IgD-negative memory B cell (primary cell): Measurements from ENCODE around the gene UGT1A10. TPM values are rescaled to one million over a fixed set of nuclear protein-coding genes. Genes with fewer than 3 reads are reported as not detected.

Experiments used
- H3K27ac Mint-ChIP-seq, 3 donors: one replicate each; pipeline ENCODE4 v1.8.0; 2020 to 2022; ENCODE audit warnings: mild to moderate bottlenecking in 3 of 3, mixed read lengths in 3 of 3, moderate library complexity in 1 of 3
- H3K27me3 Mint-ChIP-seq: one replicate; pipeline ENCODE4 v1.8.0; 2021; ENCODE audit warnings: mixed read lengths
- H3K36me3 Mint-ChIP-seq: one replicate; pipeline ENCODE4 v1.8.0; 2020; ENCODE audit warnings: mild to moderate bottlenecking, mixed read lengths
- H3K4me1 Mint-ChIP-seq, 3 donors: one replicate each; pipeline ENCODE4 v1.8.0; 2020 to 2022; ENCODE audit warnings: mixed read lengths in 3 of 3, mild to moderate bottlenecking in 1 of 3
- H3K4me3 Mint-ChIP-seq, 4 donors: one replicate each; pipeline ENCODE4 v1.8.0; 2020 to 2022; ENCODE audit warnings: mild to moderate bottlenecking in 4 of 4, mixed read lengths in 4 of 4, moderate library complexity in 3 of 4
- H3K9me3 Mint-ChIP-seq, 3 donors: one replicate each; pipeline ENCODE4 v1.8.0; 2020 to 2021; ENCODE audit warnings: mixed read lengths in 3 of 3, mild to moderate bottlenecking in 1 of 3
- polyA plus RNA-seq: library from polyadenylated mRNA; unstranded; fragments of 300-500 nt; fragmentation: Illumina TruSeq; gene quantifications from one replicate; pipeline ENCODE4 v1.2.3, GENCODE V29; 2021

Gene UGT1A10
- polyA plus RNA-seq, 1 donor from 2014 or later: not detected

DNA sequence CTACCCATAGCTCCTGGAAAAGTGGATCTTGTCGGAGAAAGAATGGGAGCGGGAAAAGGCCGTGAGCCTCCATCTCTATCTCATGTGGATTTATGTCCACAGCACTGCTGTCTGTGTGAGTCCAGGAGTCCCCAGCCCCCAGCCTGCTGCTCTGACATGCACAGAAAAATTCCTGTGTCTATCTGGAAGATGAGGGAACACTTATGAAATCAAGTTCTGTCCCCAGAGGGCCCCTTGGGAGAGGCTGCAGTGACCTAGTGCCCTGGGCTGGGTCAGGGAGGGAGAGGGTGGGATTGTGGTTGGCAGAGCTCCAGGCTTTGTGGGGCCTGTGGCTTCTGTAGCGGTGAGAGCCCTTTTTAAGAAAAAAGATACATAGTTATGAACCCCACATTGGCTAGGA, 180.5 kb downstream of the UGT1A10 start:
- H3K27me3 Mint-ChIP-seq: peaks cover 14% of the 10 kb centered on the region
- H3K4me3 Mint-ChIP-seq: no peak overlapping the region
- no peaks in the 10 kb centered on the region for H3K4me1 Mint-ChIP-seq

DNA sequence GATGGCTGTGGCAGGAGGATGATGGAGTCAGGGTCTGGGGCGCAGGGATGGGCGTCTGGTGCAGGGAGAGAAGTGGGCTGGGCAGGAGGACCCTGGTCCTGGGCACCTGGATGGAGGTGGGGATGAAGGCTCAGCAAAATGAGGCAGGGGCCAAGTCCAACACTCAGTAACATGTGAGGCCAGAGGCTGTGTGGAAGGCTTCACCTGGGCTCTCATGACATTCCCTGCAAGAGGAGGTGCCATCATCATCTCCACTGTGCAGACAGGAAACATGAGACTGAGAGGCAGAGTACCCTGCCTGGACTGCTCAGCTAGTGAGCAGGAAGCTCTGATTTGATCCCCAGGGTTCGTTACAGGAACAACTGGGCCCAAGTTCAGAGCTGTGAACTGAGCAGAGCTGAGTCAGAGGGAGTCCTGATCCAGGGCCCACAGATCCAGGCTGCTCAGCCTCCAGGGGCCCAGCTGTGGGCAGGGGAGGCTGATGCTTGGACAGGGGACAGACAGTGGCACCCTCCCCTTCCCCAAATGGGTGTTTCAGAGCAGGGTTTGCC, 181.2 kb downstream of the UGT1A10 start:
- H3K4me1 Mint-ChIP-seq: no peaks in the 10 kb centered on the region
- H3K27me3 Mint-ChIP-seq: peaks cover 14% of the 10 kb centered on the region
- peaks cover 0 to 1% (median 0%) of the 10 kb centered on the region in 3 donors for H3K9me3 Mint-ChIP-seq
- no peak overlapping the region for H3K4me3 Mint-ChIP-seq
- H3K27ac Mint-ChIP-seq: no peak overlapping the region
- H3K36me3 Mint-ChIP-seq: peaks cover 1% of the 10 kb centered on the region

More for the DNA sequence above, 180.5 kb downstream of the UGT1A10 start:
- H3K27ac Mint-ChIP-seq: no peak overlapping the region
- H3K9me3 Mint-ChIP-seq: peaks cover 0 to 4% (median 0%) of the 10 kb centered on the region in 3 donors
- H3K36me3 Mint-ChIP-seq: peaks cover 1% of the 10 kb centered on the region

DNA sequence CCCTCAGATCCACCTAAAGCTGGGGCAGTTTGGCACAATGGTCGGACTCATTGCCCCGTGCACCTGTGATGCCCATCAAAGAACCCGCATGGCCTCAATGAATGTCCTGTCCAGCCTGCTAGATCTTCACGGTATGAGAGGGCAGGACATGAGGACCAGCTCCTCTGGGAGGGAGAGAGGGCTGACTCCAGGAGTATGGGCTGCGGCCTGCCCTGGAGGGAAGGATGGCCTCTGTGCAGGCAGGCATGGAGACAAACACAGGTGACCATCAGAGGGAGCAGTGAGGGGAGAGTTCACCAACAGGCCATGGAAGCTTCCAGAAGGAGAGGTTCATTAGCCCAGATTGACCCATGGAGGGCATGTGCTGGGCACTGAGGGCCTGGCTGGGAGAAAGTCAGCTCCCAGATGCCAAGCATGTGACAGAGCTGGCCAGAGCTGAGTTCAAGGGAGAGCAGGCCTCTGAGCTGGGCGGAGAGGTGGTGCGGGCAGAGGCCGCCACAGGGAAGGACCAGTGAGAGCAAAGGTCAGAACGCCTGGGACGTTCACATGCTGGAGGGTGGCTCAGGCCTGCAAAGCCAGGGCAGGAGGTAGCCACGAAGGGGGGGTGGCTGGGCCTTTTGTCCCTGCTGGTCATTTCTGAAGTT, 181.9 kb downstream of the UGT1A10 start:
- peaks cover 10% of the 10 kb centered on the region for H3K27me3 Mint-ChIP-seq
- H3K27ac Mint-ChIP-seq: no peak overlapping the region

DNA sequence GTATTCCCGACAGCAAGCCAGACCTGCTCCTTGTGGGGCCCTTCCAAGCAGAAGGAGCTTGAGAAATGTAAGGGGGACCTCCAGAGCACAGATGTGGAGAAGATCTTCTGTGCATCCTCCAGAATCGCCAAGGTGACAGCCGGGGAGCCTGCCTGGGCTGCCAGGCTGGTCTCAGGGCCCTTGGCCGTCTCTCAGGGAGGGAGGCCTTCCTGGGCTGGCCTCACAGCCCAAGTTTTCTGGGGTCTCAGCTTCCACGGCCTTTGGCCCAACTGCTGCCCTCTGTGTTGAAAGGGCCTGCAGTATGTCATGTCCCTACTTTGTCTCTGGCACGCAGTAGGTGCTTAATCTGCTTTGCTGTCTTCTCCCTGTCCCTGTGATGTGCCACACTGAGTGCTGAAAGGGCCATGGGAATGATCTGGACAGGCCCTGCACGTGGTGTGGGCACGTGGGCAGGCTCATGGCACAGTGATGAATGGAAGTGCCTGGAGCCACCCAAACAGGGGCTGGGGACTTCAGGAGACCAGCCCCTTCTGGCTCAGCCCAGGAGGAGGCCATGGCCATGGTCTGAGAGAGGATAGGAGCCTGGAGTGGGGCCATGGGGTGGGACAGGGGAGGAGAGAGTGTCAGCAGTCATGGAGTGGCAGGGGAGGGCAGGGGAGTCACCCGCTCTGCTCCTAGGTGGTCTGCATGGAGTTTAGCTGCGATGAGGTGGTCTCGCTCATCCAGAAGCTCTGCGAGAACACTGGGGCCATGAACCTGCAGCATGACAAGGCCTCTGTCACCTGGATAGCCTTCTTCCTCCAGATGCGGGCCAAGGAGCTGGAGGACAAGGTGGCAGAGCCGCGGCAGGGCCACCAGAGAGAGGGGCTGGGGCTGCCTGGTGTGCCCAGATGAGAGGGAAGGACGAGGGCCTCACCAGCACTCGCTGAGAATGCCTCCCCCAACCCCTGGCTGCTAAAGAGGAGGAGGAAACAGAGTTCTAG, 182.7 kb downstream of the UGT1A10 start:
- H3K27ac Mint-ChIP-seq: no peak overlapping the region
- no peak overlapping the region for H3K4me3 Mint-ChIP-seq
- H3K36me3 Mint-ChIP-seq: no peaks in the 10 kb centered on the region
- no peaks in the 10 kb centered on the region for H3K4me1 Mint-ChIP-seq
- peaks cover 0 to 1% (median 0%) of the 10 kb centered on the region in 3 donors for H3K9me3 Mint-ChIP-seq
- H3K27me3 Mint-ChIP-seq: peaks cover 10% of the 10 kb centered on the region

More for the DNA sequence above, 181.9 kb downstream of the UGT1A10 start:
- H3K4me3 Mint-ChIP-seq: no peak overlapping the region
- H3K4me1 Mint-ChIP-seq: no peaks in the 10 kb centered on the region
- H3K36me3 Mint-ChIP-seq: peaks cover 1% of the 10 kb centered on the region
- H3K9me3 Mint-ChIP-seq: peaks cover 0 to 1% (median 0%) of the 10 kb centered on the region in 3 donors

DNA sequence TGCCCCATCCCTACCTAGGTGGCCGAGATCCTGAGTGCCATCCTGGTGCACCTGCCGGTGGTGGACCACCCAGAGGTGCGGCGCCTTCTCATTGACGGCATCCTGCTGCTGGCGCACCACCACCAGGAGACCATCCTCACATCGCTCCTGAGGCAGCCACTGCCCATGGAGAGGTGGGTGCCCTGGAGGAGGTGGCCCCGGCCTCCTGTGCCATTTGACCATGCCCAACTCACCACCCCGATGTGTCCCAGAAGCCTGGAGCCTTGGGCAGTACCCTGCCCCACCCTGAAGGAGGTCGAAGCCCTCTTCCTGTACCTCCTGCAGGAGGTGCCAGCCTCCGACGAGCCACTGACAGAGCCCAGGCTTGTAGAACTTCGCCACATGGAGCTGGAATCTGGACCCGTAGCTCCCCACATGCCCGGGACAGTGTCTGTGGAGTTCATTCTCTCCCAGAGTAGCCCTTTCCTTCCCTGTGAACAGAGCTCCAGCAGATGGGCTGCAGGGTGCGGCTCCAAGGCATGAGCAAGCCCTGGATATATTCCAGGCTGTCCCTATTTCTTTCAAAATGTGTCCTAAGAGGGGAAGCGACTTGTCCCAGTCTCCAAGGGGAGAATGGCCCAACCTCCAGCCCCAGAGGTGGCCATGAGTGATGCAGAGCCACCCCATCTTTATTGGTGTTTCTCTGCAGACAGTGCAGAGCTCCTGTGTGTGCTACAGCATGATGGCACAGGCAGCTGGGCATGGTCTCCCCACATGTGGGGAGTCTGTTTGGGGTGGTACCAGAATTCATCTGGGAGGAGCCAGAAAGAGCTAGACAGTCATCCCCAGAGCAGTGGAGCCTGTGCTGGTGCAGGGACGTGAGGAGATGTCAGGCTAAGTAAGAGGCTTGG, 183.9 kb downstream of the UGT1A10 start:
- Mint-ChIP-seq H3K36me3 (no peaks in the 10 kb centered on the region), H3K27ac (no peak overlapping the region)

DNA sequence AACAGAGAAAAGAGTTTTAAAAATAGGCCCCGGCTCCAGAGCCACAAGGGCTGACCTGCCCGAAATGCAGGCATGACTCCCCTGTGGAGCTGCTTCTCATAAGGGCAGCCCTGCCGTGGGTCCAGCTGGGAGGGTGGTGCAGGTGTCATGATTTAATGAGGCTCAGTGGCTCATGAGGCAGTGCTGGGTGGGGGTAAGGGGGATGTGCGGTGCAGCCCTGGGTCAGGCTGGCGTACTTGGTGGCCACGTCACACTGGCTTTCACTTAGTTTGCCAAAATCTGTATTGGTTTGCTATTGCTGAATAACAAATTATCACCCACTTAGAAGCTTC, 184.5 kb downstream of the UGT1A10 start:
- no peak overlapping the region for H3K27ac Mint-ChIP-seq

More for the DNA sequence above, 183.9 kb downstream of the UGT1A10 start:
- Mint-ChIP-seq H3K4me1 (no peaks in the 10 kb centered on the region), H3K4me3 (no peak overlapping the region), H3K9me3 (peaks cover 0 to under 1% (median 0%) of the 10 kb centered on the region in 3 donors), H3K27me3 (peaks cover 10% of the 10 kb centered on the region)

DNA sequence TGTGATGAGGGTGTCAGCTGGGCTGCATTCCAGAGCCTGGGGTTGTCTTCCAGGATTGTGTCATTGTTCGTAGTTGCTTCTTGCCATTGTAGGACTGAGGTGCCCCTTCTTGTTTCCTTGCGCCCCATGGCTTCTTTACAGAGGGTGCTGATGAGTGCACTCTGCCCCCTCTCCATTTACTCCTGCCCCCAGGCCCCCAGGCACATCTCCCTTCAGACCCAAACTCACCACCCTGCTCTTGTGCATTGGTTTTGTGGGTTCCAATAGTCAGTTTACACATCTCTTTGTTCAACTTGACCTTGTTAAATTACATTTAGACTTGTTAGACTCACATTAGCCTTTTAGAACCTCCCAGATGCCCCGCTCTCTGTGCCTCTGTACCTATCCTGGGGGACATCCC, 184.9 kb downstream of the UGT1A10 start:
- Mint-ChIP-seq H3K4me3 (no peak overlapping the region), H3K27me3 (peaks cover 9% of the 10 kb centered on the region), H3K27ac (no peak overlapping the region), H3K4me1 (no peaks in the 10 kb centered on the region), H3K9me3 (peaks cover 0 to 1% (median under 1%) of the 10 kb centered on the region in 3 donors), H3K36me3 (no peaks in the 10 kb centered on the region)

More for the DNA sequence above, 184.5 kb downstream of the UGT1A10 start:
- H3K4me3 Mint-ChIP-seq: no peak overlapping the region
- no peaks in the 10 kb centered on the region for H3K4me1 Mint-ChIP-seq
- H3K36me3 Mint-ChIP-seq: no peaks in the 10 kb centered on the region
- peaks cover 10% of the 10 kb centered on the region for H3K27me3 Mint-ChIP-seq
- H3K9me3 Mint-ChIP-seq: no peaks in the 10 kb centered on the region

DNA sequence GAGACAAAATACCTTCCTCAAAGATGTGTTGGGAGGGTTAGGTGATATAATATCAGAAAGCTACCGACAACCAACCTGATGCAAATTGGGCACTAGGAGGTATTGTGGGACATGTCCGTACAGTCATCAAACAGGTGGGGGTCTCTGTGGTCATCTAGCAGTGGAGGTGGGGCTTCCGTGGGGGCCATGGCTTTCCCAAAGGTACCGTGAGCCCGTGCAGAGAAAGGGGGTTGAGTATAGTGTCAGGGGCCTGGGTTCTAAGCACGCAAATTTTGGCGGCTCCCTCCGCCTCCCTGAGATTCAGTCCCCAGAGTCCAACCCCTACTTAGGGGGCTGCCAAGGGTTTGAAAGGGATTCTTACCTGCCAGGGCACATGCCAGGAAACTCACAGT, 185.5 kb downstream of the UGT1A10 start:
- peaks cover 0 to 6% (median 2%) of the 10 kb centered on the region in 3 donors for H3K9me3 Mint-ChIP-seq
- no peak overlapping the region for H3K27ac Mint-ChIP-seq
- no peaks in the 10 kb centered on the region for H3K36me3 Mint-ChIP-seq
- H3K4me1 Mint-ChIP-seq: no peaks in the 10 kb centered on the region
- H3K27me3 Mint-ChIP-seq: peaks cover 5% of the 10 kb centered on the region
- H3K4me3 Mint-ChIP-seq: no peak overlapping the region

DNA sequence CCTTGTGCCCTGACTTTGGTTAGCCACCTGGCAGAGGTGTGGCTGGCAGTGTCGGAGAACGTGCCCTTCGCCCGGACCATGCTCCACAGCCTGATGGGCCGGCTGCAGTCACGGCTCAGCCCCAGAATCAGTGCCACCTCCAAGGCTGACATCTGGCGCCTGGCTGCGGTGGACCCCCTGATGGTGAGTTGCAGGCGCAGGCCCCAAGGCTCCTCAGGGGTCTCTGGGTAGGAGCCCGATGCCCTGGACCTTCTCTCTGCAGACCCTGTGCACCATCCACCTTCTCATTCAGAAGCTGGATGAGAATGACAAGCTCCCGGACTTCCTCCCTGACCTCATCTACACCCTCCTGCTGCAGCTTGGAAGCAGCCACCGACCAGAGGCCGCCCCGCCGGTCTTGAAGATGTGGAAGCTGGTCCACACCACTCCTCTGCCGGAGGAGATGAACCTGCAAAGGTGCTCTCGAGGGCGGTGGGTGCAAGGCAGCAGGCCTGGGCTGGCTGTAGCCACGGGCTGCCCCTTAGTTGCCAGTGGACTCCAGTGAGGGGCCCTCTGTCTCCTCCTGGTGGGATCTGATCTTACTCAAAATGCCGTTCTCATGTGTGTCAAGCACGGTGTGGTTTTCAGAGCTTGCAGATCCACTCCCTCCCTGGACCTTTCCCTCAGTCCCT, 186.0 kb downstream of the UGT1A10 start:
- no peaks in the 10 kb centered on the region for H3K36me3 Mint-ChIP-seq
- H3K4me3 Mint-ChIP-seq: no peak overlapping the region
- H3K27me3 Mint-ChIP-seq: peaks cover 2% of the 10 kb centered on the region
- H3K27ac Mint-ChIP-seq: no peak overlapping the region
- H3K9me3 Mint-ChIP-seq: peaks cover 0 to 7% (median 2%) of the 10 kb centered on the region in 3 donors
- H3K4me1 Mint-ChIP-seq: no peaks in the 10 kb centered on the region

Other genes with a start within 250 kb of the UGT1A10 start
- gene USP40, start 69.7 kb upstream of the UGT1A10 start, polyA plus RNA-seq: 4.1 TPM
- gene UGT1A8, start 18.8 kb upstream of the UGT1A10 start, polyA plus RNA-seq: not detected
- not detected for gene UGT1A9, start 35.5 kb downstream of the UGT1A10 start, polyA plus RNA-seq
- gene UGT1A7, start 45.5 kb downstream of the UGT1A10 start, polyA plus RNA-seq: not detected
- gene UGT1A6, start 56.4 kb downstream of the UGT1A10 start, polyA plus RNA-seq: not detected
- gene UGT1A5, start 76.5 kb downstream of the UGT1A10 start, polyA plus RNA-seq: not detected
- gene UGT1A4, start 82.3 kb downstream of the UGT1A10 start, polyA plus RNA-seq: not detected
- not detected for gene UGT1A3, start 92.6 kb downstream of the UGT1A10 start, polyA plus RNA-seq
- not detected for gene UGT1A1, start 123.8 kb downstream of the UGT1A10 start, polyA plus RNA-seq
- not detected for gene MROH2A, start 141.9 kb downstream of the UGT1A10 start, polyA plus RNA-seq
- gene HJURP, start 218.1 kb downstream of the UGT1A10 start, polyA plus RNA-seq: not detected